HL-60 (cell line): Measurements from ENCODE around the gene ZDHHC5.
A peak's percentile ranks its signal among the peaks of the same experiment; 100 is the strongest.

Experiments
- DNase-seq, 2 experiments: peaks; one replicate each; pipeline ENCODE4 v3.0.0-alpha.2; 2010 to 2020; ENCODE audit warnings: low read depth in 1 of 2, low spot score in 1 of 2
- H3K27ac ChIP-seq: fragments of 250-450 bp; sonication (Bioruptor Pico); replicated peaks from 2 replicates; pipeline ENCODE4 v1.5.1; 2020; ENCODE audit warnings: mild to moderate bottlenecking, moderate library complexity
- H3K27me3 ChIP-seq: fragments of 250-450 bp; sonication (Bioruptor Pico); 2 replicates; pipeline ENCODE4 v1.5.1; 2021; ENCODE audit warnings: mild to moderate bottlenecking, moderate library complexity; ENCODE audit not compliant: insufficient read depth, poor library complexity, severe bottlenecking
- H3K4me3 ChIP-seq: replicated peaks from 2 replicates; pipeline ENCODE4 v1.5.1; 2011; ENCODE audit warnings: mild to moderate bottlenecking, control low read depth, low read length; ENCODE audit not compliant: insufficient read depth
- GABPA ChIP-seq: IDR thresholded peaks from 2 replicates; pipeline ENCODE4 v1.6.1; 2012; ENCODE audit warnings: low read depth
- POLR2AphosphoS5 ChIP-seq: IDR thresholded peaks from 2 replicates; pipeline ENCODE4 v1.6.1; 2012; ENCODE audit warnings: low read depth
- SPI1 ChIP-seq: IDR thresholded peaks from 2 replicates; pipeline ENCODE4 v1.6.1; 2012; ENCODE audit warnings: low read depth, mild to moderate bottlenecking, borderline replicate concordance
- TF ChIP-seq, protein P1 (sequence below): IDR thresholded peaks from one replicate; pipeline ENCODE4 v1.5.1; 2011; ENCODE audit warnings: low read length, control low read depth, inconsistent platforms; ENCODE audit not compliant: insufficient read depth
- TF ChIP-seq, protein P2 (sequence below): IDR thresholded peaks from 2 replicates; pipeline ENCODE4 v1.6.1; 2012; ENCODE audit warnings: low read depth; ENCODE audit not compliant: insufficient replicate concordance

The ZDHHC5 gene

GRCh38 chr11:57658023-57658361, 9.9 kb upstream of the ZDHHC5 start:
- TF ChIP-seq, protein P1, sequence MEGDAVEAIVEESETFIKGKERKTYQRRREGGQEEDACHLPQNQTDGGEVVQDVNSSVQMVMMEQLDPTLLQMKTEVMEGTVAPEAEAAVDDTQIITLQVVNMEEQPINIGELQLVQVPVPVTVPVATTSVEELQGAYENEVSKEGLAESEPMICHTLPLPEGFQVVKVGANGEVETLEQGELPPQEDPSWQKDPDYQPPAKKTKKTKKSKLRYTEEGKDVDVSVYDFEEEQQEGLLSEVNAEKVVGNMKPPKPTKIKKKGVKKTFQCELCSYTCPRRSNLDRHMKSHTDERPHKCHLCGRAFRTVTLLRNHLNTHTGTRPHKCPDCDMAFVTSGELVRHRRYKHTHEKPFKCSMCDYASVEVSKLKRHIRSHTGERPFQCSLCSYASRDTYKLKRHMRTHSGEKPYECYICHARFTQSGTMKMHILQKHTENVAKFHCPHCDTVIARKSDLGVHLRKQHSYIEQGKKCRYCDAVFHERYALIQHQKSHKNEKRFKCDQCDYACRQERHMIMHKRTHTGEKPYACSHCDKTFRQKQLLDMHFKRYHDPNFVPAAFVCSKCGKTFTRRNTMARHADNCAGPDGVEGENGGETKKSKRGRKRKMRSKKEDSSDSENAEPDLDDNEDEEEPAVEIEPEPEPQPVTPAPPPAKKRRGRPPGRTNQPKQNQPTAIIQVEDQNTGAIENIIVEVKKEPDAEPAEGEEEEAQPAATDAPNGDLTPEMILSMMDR: no peak
- peak; percentile 72; the same call in 1 of the 2 replicates for TF ChIP-seq SPI1
- Histone ChIP-seq H3K4me3 (peak overlapping the region; percentile 66), H3K27ac (peak overlapping the region; percentile 62), H3K27me3 (no peaks in the 10 kb centered on the region)
- no peak for DNase-seq

- no peak overlapping the region for H3K4me3 ChIP-seq
- H3K27me3 ChIP-seq: no peaks in the 10 kb centered on the region
- TF ChIP-seq GABPA: no peak
- TF ChIP-seq SPI1: no peak
- no peak for TF ChIP-seq POLR2AphosphoS5
- TF ChIP-seq, protein P2, sequence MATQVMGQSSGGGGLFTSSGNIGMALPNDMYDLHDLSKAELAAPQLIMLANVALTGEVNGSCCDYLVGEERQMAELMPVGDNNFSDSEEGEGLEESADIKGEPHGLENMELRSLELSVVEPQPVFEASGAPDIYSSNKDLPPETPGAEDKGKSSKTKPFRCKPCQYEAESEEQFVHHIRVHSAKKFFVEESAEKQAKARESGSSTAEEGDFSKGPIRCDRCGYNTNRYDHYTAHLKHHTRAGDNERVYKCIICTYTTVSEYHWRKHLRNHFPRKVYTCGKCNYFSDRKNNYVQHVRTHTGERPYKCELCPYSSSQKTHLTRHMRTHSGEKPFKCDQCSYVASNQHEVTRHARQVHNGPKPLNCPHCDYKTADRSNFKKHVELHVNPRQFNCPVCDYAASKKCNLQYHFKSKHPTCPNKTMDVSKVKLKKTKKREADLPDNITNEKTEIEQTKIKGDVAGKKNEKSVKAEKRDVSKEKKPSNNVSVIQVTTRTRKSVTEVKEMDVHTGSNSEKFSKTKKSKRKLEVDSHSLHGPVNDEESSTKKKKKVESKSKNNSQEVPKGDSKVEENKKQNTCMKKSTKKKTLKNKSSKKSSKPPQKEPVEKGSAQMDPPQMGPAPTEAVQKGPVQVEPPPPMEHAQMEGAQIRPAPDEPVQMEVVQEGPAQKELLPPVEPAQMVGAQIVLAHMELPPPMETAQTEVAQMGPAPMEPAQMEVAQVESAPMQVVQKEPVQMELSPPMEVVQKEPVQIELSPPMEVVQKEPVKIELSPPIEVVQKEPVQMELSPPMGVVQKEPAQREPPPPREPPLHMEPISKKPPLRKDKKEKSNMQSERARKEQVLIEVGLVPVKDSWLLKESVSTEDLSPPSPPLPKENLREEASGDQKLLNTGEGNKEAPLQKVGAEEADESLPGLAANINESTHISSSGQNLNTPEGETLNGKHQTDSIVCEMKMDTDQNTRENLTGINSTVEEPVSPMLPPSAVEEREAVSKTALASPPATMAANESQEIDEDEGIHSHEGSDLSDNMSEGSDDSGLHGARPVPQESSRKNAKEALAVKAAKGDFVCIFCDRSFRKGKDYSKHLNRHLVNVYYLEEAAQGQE: no peak
- TF ChIP-seq, protein P1: no peak
Measured at GRCh38 chr11:57659669-57660068, 8.2 kb upstream of the ZDHHC5 start.

DNA sequence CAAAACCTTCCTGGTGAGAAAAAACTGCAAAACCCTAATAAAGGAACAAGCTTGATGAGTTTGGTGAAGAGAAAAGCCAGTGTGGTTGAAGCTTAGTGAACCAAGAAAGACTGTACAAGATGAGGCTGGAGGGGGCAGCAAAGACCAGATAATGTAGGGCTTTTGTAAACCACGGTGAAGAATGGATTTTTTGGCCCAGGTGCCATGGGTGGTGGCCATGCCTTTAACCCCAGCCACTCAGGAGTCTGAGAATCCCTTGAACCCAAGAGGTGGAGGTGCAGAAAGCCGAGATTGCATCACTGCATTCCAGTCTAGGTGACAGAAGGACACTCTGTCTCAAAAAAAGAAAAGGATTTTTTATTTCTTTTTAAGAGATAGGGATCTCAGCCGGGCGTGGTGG, 5.0 kb upstream of the ZDHHC5 start:
- Histone ChIP-seq H3K27ac (no peak overlapping the region), H3K4me3 (no peak overlapping the region), H3K27me3 (no peaks in the 10 kb centered on the region)
- no peak for DNase-seq
- TF ChIP-seq, protein P1: no peak
- TF ChIP-seq, protein P2: no peak
- TF ChIP-seq SPI1 (no peak), POLR2AphosphoS5 (no peak), GABPA (no peak)

More at GRCh38 chr11:57659669-57660068, 8.2 kb upstream of the ZDHHC5 start:
- no peak for DNase-seq
- no peak overlapping the region for H3K27ac ChIP-seq

GRCh38 chr11:57663975-57664374, 3.9 kb upstream of the ZDHHC5 start:
- TF ChIP-seq SPI1 (no peak), POLR2AphosphoS5 (no peak), GABPA (no peak)
- TF ChIP-seq, protein P1: no peak
- TF ChIP-seq, protein P2: no peak
- H3K27me3 ChIP-seq: no peaks in the 10 kb centered on the region
- H3K4me3 ChIP-seq: no peak overlapping the region
- H3K27ac ChIP-seq: no peak overlapping the region
- DNase-seq: no peak
